PC-3 (cell line): ENCODE measurements around the gene NTRK2. TPM values are rescaled to one million over a fixed set of nuclear protein-coding genes. Genes with fewer than 3 reads are reported as not detected.

Experiments used
- ATAC-seq: fragments of 200-7000 bp; cut with Tn5 transposase; 2 replicates; pipeline ENCODE4 v1.9.1; 2020; ENCODE audit warnings: mild to moderate bottlenecking, moderate library complexity
- BruUV-seq: library from RNA; stranded (reverse); fragments of 400-500 nt; replicated peaks from 2 replicates; lab custom pipeline; 2021; lab: Mats Ljungman, UMichigan
- CTCF ChIA-PET: fragments of 300-600 bp; sonication (Branson Sonifier 250); formaldehyde crosslinking; loops from one replicate; lab custom pipeline; 2022; ENCODE audit warnings: antibody characterized with exemption; lab: Charles Lee
- POLR2A ChIA-PET: fragments of 300-600 bp; sonication (Branson Sonifier 250); formaldehyde crosslinking; loops from one replicate; lab custom pipeline; 2022; ENCODE audit warnings: antibody characterized with exemption; ENCODE audit not compliant: unreplicated experiment; lab: Charles Lee
- DNase-seq: peaks from one replicate; pipeline ENCODE4 v3.0.0-alpha.2; 2015
- H2AFZ ChIP-seq: fragments of 300-600 bp; sonication (generic); 2 replicates; pipeline ENCODE4 v1.6.0; 2016; ENCODE audit warnings: antibody characterized with exemption, low read length
- H3F3A ChIP-seq: fragments of 300-600 bp; sonication (generic); one replicate; pipeline ENCODE4 v1.6.0; 2017; ENCODE audit warnings: antibody characterized with exemption, low read length, control low read depth, mild to moderate bottlenecking; ENCODE audit not compliant: unreplicated experiment
- H3K27ac ChIP-seq: fragments of 300-600 bp; sonication (generic); 2 replicates; pipeline ENCODE4 v1.5.1; 2016; ENCODE audit warnings: mild to moderate bottlenecking, low read length
- H3K27me3 ChIP-seq: fragments of 300-600 bp; sonication (generic); 2 replicates; pipeline ENCODE4 v1.6.1; 2016; ENCODE audit warnings: low read length, mixed read lengths
- H3K36me3 ChIP-seq: fragments of 300-600 bp; sonication (generic); 2 replicates; pipeline ENCODE4 v1.6.1; 2016; ENCODE audit warnings: low read depth, mixed run types, low read length, mixed read lengths
- H3K4me1 ChIP-seq: fragments of 300-600 bp; sonication (generic); 2 replicates; pipeline ENCODE4 v1.5.1; 2016; ENCODE audit warnings: low read length; ENCODE audit not compliant: insufficient read depth
- H3K4me2 ChIP-seq: fragments of 300-600 bp; sonication (generic); 2 replicates; pipeline ENCODE4 v1.6.0; 2016; ENCODE audit warnings: low read length
- H3K4me3 ChIP-seq: fragments of 300-600 bp; sonication (generic); 2 replicates; pipeline ENCODE4 v1.5.1; 2016; ENCODE audit warnings: mild to moderate bottlenecking, low read length, mixed read lengths
- H3K79me2 ChIP-seq: fragments of 300-600 bp; sonication (generic); 2 replicates; pipeline ENCODE4 v1.6.1; 2017; ENCODE audit warnings: low read length, mixed read lengths
- H3K9ac ChIP-seq: fragments of 300-600 bp; sonication (generic); 2 replicates; pipeline ENCODE4 v1.6.0; 2016; ENCODE audit warnings: mild to moderate bottlenecking, low read length
- H3K9me2 ChIP-seq: fragments of 300-600 bp; sonication (generic); replicated peaks from 2 replicates; pipeline ENCODE4 v1.6.1; 2016; ENCODE audit warnings: mixed run types, low read length, mixed read lengths
- H3K9me3 ChIP-seq: fragments of 300-600 bp; sonication (generic); 2 replicates; pipeline ENCODE4 v1.6.1; 2016; ENCODE audit warnings: low read length, mixed read lengths
- H4K20me1 ChIP-seq: fragments of 300-600 bp; sonication (generic); 2 replicates; pipeline ENCODE4 v1.6.1; 2016; ENCODE audit warnings: low read length, mixed read lengths
- EZH2 ChIP-seq: fragments of 300-600 bp; sonication (generic); IDR thresholded peaks from one replicate; pipeline ENCODE4 v1.6.1; 2017; ENCODE audit warnings: antibody characterized with exemption, mild to moderate bottlenecking, low read length; ENCODE audit not compliant: unreplicated experiment
- EZH2phosphoT487 ChIP-seq: fragments of 300-600 bp; sonication (generic); IDR thresholded peaks from 2 replicates; pipeline ENCODE4 v1.6.1; 2018; ENCODE audit warnings: mild to moderate bottlenecking, antibody characterized with exemption, low read length, borderline replicate concordance
- intact Hi-C: fragments of 100-400 bp; cut with micrococcal nuclease; formaldehyde crosslinking; loops from 2 replicates; pipeline ENCODE4 v1.9.0; 2023
- total RNA-seq: library from RNA; depleted of rRNA; stranded (reverse); fragments of >200 nt; gene quantifications from 2 replicates; pipeline ENCODE4 v1.2.3, GENCODE V29; 2014
- TF ChIP-seq, protein P1 (sequence below): fragments of 300-600 bp; sonication (generic); conservative IDR thresholded peaks from 2 replicates; pipeline ENCODE4 v1.5.1; 2017; ENCODE audit warnings: antibody characterized with exemption, low read depth, mild to moderate bottlenecking, low read length

The NTRK2 gene
- total RNA-seq, 1 experiment from 2014 or later: not detected

DNA sequence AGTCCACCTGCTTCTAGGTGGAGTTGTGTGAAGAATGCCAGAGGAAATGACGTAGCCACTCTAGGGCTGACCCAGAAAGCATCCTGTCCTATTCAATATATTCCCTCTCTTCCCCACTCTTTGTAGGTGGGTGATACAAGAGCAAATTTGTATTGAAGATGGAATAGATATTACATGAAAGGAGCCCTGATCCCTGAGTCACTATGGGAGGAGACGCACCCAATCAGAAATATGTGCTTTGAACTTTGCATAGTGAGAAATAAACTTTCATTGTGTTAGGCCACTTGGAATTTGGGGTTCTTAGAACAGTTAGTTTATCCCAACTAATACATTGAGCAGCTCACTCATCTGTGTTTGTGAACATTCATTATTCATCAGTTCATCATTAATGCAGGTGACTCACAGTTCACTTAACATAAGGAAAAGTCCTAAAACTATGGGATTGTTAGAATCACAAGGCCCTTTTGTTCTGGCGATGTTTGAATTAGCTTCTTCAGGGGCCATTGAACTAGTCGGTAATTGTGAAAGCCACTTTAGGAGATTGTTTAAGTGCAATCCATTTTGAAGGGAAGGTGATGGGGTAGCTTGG is 26.9 kb upstream of the NTRK2 start:
- Histone ChIP-seq H3K27me3 (no peaks in the 10 kb centered on the region), H4K20me1 (no peaks in the 10 kb centered on the region), H3K27ac (no peak overlapping the region), H3K9ac (no peak overlapping the region), H3K4me2 (no peak overlapping the region), H3F3A (no peaks in the 10 kb centered on the region), H3K9me3 (no peaks in the 10 kb centered on the region), H3K4me3 (no peak overlapping the region), H2AFZ (no peak overlapping the region), H3K79me2 (no peaks in the 10 kb centered on the region), H3K36me3 (no peaks in the 10 kb centered on the region), H3K4me1 (no peaks in the 10 kb centered on the region), H3K9me2 (no peaks in the 10 kb centered on the region)
- ChIA-PET POLR2A (no interaction called here), CTCF (no interaction called here)
- ATAC-seq: no peak
- intact Hi-C loops: no loop called here
- DNase-seq: no peak
- BruUV-seq: no TSS peak
- TF ChIP-seq EZH2phosphoT487: no peak
- no peak for TF ChIP-seq EZH2
- TF ChIP-seq, protein P1, sequence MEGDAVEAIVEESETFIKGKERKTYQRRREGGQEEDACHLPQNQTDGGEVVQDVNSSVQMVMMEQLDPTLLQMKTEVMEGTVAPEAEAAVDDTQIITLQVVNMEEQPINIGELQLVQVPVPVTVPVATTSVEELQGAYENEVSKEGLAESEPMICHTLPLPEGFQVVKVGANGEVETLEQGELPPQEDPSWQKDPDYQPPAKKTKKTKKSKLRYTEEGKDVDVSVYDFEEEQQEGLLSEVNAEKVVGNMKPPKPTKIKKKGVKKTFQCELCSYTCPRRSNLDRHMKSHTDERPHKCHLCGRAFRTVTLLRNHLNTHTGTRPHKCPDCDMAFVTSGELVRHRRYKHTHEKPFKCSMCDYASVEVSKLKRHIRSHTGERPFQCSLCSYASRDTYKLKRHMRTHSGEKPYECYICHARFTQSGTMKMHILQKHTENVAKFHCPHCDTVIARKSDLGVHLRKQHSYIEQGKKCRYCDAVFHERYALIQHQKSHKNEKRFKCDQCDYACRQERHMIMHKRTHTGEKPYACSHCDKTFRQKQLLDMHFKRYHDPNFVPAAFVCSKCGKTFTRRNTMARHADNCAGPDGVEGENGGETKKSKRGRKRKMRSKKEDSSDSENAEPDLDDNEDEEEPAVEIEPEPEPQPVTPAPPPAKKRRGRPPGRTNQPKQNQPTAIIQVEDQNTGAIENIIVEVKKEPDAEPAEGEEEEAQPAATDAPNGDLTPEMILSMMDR: no peak

DNA sequence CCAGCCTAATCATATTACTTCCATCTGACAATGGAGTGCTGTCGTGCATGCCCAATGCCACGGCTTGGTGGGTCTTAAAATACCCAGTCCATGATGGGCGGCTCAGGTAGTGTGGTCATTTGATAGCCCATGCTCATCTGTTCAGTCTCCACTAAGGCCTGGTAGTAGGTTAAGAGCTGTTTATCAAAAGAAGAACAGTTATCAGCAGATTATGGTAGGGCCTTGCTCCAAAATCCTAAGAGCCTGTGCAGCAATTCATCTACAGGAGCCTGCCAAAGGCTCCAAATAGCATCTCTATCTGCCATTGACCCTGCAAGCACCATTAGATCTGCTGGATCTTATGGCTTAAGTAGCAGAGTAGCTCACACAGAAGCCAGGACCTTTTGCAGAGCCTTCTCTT is 21.8 kb upstream of the NTRK2 start:
- Histone ChIP-seq H3K27me3 (no peaks in the 10 kb centered on the region), H3K9me2 (no peaks in the 10 kb centered on the region), H3K36me3 (no peaks in the 10 kb centered on the region), H3K4me2 (no peak overlapping the region), H3K4me3 (no peak overlapping the region), H2AFZ (no peak overlapping the region), H3K4me1 (no peaks in the 10 kb centered on the region), H3F3A (no peaks in the 10 kb centered on the region), H4K20me1 (no peaks in the 10 kb centered on the region), H3K27ac (no peak overlapping the region), H3K9me3 (no peaks in the 10 kb centered on the region), H3K9ac (no peak overlapping the region), H3K79me2 (no peaks in the 10 kb centered on the region)
- no TSS peak for BruUV-seq
- DNase-seq (no peak), ATAC-seq (no peak)
- CTCF ChIA-PET: no interaction called here
- POLR2A ChIA-PET: no interaction called here
- intact Hi-C loops: no loop called here
- TF ChIP-seq, protein P1: no peak
- no peak for TF ChIP-seq EZH2phosphoT487
- TF ChIP-seq EZH2: no peak

DNA sequence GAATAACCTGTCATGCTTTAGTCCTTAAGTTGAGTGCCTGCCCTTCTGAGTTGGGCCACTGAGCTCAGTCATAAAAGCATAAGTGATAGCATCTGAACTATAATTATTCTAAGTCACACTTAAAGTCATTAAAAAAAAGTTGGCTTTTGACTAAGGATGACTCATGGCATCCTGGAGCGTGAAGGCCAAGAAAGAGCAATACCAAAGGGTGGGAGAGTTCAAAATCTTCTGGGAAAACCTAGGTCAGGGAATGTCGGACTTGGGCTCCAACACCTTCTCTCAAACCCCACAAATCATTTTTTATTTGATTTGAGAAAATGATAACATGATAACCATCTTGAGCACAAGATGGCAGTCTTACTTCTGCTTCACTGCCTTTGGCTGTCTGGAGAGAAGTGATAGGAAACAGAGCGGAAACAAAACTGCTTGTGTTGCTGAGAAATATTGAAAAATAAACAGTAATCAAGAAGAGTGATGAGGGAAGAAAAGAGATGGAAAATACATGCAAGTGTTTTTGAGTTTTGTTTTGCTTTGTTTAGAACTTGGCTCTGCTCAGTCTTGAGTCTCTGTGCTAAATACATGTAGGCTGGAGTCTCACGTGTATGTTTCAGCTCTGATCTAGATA is 16.9 kb upstream of the NTRK2 start:
- Histone ChIP-seq H2AFZ (no peak overlapping the region), H3K4me1 (no peaks in the 10 kb centered on the region), H3K79me2 (no peaks in the 10 kb centered on the region), H4K20me1 (no peaks in the 10 kb centered on the region), H3K36me3 (no peaks in the 10 kb centered on the region), H3K9ac (no peak overlapping the region), H3K9me3 (no peaks in the 10 kb centered on the region), H3F3A (no peaks in the 10 kb centered on the region), H3K4me2 (no peak overlapping the region), H3K27ac (no peak overlapping the region), H3K9me2 (no peaks in the 10 kb centered on the region), H3K27me3 (no peaks in the 10 kb centered on the region), H3K4me3 (no peak overlapping the region)
- intact Hi-C loops: no loop called here
- ChIA-PET CTCF (no interaction called here), POLR2A (no interaction called here)
- TF ChIP-seq EZH2phosphoT487 (no peak), EZH2 (no peak)
- TF ChIP-seq, protein P1: no peak
- no peak for ATAC-seq
- BruUV-seq: no TSS peak
- no peak for DNase-seq
